Measurements from ENCODE around the gene NEDD9.

DNA sequence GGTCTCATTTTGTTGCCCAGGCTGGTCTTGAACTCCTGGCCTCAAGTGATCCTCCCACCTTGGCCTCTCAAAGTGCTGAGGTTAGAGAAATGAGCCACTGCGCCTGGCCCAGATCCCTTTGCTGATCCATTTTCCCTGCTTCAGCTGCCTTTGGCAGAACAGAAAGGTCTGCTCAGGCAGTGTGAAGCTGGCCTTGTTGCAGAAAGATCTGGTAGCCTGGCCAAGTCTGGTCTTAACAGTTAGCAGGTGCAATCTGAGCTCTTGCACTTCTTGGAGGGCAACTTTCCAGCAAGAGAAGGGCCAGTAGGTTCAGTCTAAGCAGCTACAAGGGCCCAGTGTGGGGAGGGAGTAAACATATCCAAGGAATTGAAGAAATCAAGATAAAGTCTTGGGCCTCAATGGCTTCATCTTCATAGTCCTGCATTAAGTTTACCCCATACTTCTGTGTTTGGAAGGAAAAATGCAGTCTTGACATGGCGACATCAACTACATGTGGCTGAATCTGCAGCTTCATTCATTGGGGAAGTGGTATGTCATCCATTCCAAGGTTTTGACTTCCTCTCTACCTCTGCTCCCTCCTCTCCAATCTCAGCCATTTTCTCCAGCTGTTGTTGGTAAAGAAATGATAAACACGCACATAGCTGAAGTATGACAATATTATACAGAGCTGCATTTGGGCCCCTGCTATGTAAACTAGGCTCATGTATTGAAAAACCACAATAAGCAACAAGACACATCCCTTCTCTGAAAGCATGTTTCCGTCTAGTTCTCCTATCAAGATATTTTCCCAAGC lies 39.0 kb upstream of the NEDD9 start:
- TF ChIP-seq CTCF (optimal IDR thresholded peaks at IDR 0.05 in 1 of 3, IDR thresholded peaks at IDR 0.05 in 1 of 3, conservative IDR thresholded peaks at IDR 0.05 in 1 of 3; ENCODE audit: extremely low read depth in 1 of 3, insufficient read depth in 2 of 3, low read length in 3 of 3) (no peak), EZH2 (IDR thresholded peaks at IDR 0.05; ENCODE audit: low read length) (no peak)
